HEK293T (cell line): ENCODE results near the gene SH3BP4.

Experiments used
- CTCF ChIA-PET: fragments of 350-600 bp; formaldehyde crosslinking; extraction: SDS; loops from one replicate; lab custom pipeline; 2021; ENCODE audit warnings: antibody characterized with exemption, inconsistent platforms; lab: Yijun Ruan, JAX
- POLR2A ChIA-PET: fragments of 350-600 bp; formaldehyde crosslinking; extraction: SDS; loops from one replicate; lab custom pipeline; 2020; ENCODE audit warnings: antibody characterized with exemption, inconsistent platforms; lab: Yijun Ruan, JAX
- DNase-seq: peaks from one replicate; pipeline ENCODE4 v3.0.0; 2012; ENCODE audit warnings: mixed read lengths; ENCODE audit errors: extremely low spot score
- ARNT ChIP-seq: fragments of 450-650 bp; IDR thresholded peaks from 2 replicates; pipeline ENCODE4 v1.6.1; 2017; ENCODE audit warnings: mild to moderate bottlenecking
- BHLHE40 ChIP-seq: fragments of 450-650 bp; IDR thresholded peaks from 2 replicates; pipeline ENCODE4 v1.6.1; 2016; ENCODE audit warnings: mild to moderate bottlenecking, moderate library complexity, borderline replicate concordance
- CTBP1 ChIP-seq: fragments of 450-650 bp; IDR thresholded peaks from 2 replicates; pipeline ENCODE4 v1.6.1; 2016; ENCODE audit warnings: borderline replicate concordance
- ELF4 ChIP-seq: fragments of 450-650 bp; IDR thresholded peaks from 2 replicates; pipeline ENCODE4 v1.6.1; 2017; ENCODE audit warnings: antibody characterized with exemption
- FOXA1 ChIP-seq: fragments of 450-650 bp; IDR thresholded peaks from 2 replicates; pipeline ENCODE4 v1.6.1; 2016; ENCODE audit warnings: mild to moderate bottlenecking
- FOXK2 ChIP-seq: fragments of 450-650 bp; IDR thresholded peaks from 2 replicates; pipeline ENCODE4 v1.6.1; 2016; ENCODE audit warnings: mild to moderate bottlenecking
- FOXM1 ChIP-seq: fragments of 450-650 bp; IDR thresholded peaks from 2 replicates; pipeline ENCODE4 v1.6.1; 2017; ENCODE audit warnings: mild to moderate bottlenecking, borderline replicate concordance
- HDGF ChIP-seq: fragments of 450-650 bp; IDR thresholded peaks from 2 replicates; pipeline ENCODE4 v1.6.1; 2017; ENCODE audit warnings: antibody characterized with exemption, borderline replicate concordance
- L3MBTL2 ChIP-seq: fragments of 450-650 bp; conservative IDR thresholded peaks from 2 replicates; pipeline ENCODE4 v1.6.1; 2016; ENCODE audit warnings: mild to moderate bottlenecking
- LEF1 ChIP-seq: fragments of 450-650 bp; IDR thresholded peaks from 2 replicates; pipeline ENCODE4 v1.6.1; 2017; ENCODE audit warnings: mild to moderate bottlenecking, borderline replicate concordance
- NFRKB ChIP-seq: fragments of 450-650 bp; IDR thresholded peaks from 2 replicates; pipeline ENCODE4 v1.6.1; 2016; ENCODE audit warnings: mild to moderate bottlenecking, moderate library complexity
- PKNOX1 ChIP-seq: fragments of 450-650 bp; IDR thresholded peaks from 2 replicates; pipeline ENCODE4 v1.6.1; 2016
- SP1 ChIP-seq: fragments of 450-650 bp; IDR thresholded peaks from 2 replicates; pipeline ENCODE4 v1.6.1; 2017
- SUZ12 ChIP-seq: fragments of 450-650 bp; IDR thresholded peaks from 2 replicates; pipeline ENCODE4 v1.6.1; 2016; ENCODE audit warnings: mild to moderate bottlenecking
- TARDBP ChIP-seq: fragments of 450-650 bp; IDR thresholded peaks from 2 replicates; pipeline ENCODE4 v1.6.1; 2016
- ZNF384 ChIP-seq: fragments of 450-650 bp; IDR thresholded peaks from 2 replicates; pipeline ENCODE4 v1.6.1; 2016

Gene SH3BP4

GRCh38 chr2:235078914-235079472, 127.2 kb downstream of the SH3BP4 start:
- no peak for TF ChIP-seq TARDBP
- no peak for TF ChIP-seq NFRKB
- TF ChIP-seq ARNT, result no peak
- TF ChIP-seq FOXA1, result no peak
- CTCF ChIA-PET, result no interaction called here
- POLR2A ChIA-PET, result no interaction called here
- no peak for DNase-seq

GRCh38 chr2:235080101-235080500, 128.3 kb downstream of the SH3BP4 start:
- ChIA-PET CTCF (no interaction called here), POLR2A (no interaction called here)
- TF ChIP-seq FOXK2 (no peak), SP1 (no peak), ELF4 (no peak), ZNF384 (no peak), LEF1 (no peak), FOXM1 (no peak), PKNOX1 (no peak), SUZ12 (no peak), BHLHE40 (no peak), TARDBP (no peak), NFRKB (no peak), HDGF (no peak), FOXA1 (no peak), L3MBTL2 (no peak)
- no peak for DNase-seq

GRCh38 chr2:235082578-235083338, 130.9 kb downstream of the SH3BP4 start:
- ChIA-PET CTCF (no interaction called here), POLR2A (no interaction called here)
- TF ChIP-seq CTBP1, result no peak
- no peak for TF ChIP-seq BHLHE40
- TF ChIP-seq FOXK2, result no peak
- no peak for TF ChIP-seq NFRKB
- no peak for TF ChIP-seq HDGF
- TF ChIP-seq ELF4, result no peak
- no peak for TF ChIP-seq SP1
- TF ChIP-seq LEF1, result no peak
- no peak for TF ChIP-seq PKNOX1
- no peak for TF ChIP-seq L3MBTL2
- no peak for DNase-seq

- ChIA-PET CTCF (no interaction called here), POLR2A (no interaction called here)
- TF ChIP-seq TARDBP (no peak), L3MBTL2 (no peak), FOXK2 (no peak), HDGF (no peak), ZNF384 (no peak), FOXM1 (no peak), NFRKB (no peak), FOXA1 (no peak), BHLHE40 (no peak), ELF4 (no peak), LEF1 (no peak), CTBP1 (no peak), ARNT (no peak), SP1 (no peak), PKNOX1 (no peak), SUZ12 (no peak)
Observed at GRCh38 chr2:235083822-235084221, 132.0 kb downstream of the SH3BP4 start.

GRCh38 chr2:235084424-235084823, 132.6 kb downstream of the SH3BP4 start:
- TF ChIP-seq ZNF384, result no peak
- TF ChIP-seq ELF4, result no peak
- ChIA-PET CTCF (no interaction called here), POLR2A (no interaction called here)
- DNase-seq, result no peak

More at GRCh38 chr2:235083822-235084221, 132.0 kb downstream of the SH3BP4 start:
- DNase-seq, result no peak

GRCh38 chr2:235085476-235085875, 133.7 kb downstream of the SH3BP4 start:
- CTCF ChIA-PET, result no interaction called here
- no peak for DNase-seq
- POLR2A ChIA-PET, result no interaction called here
- TF ChIP-seq L3MBTL2 (no peak), ZNF384 (no peak), FOXA1 (no peak), BHLHE40 (no peak), TARDBP (no peak), ELF4 (no peak), PKNOX1 (no peak), FOXK2 (no peak), NFRKB (no peak), CTBP1 (no peak), SP1 (no peak), ARNT (no peak), HDGF (no peak), SUZ12 (no peak), LEF1 (no peak), FOXM1 (no peak)
